CD4-positive, CD25-positive, alpha-beta regulatory T cell (primary cell): ENCODE data around the gene CENPK. TPM values are rescaled to one million over a fixed set of nuclear protein-coding genes. Genes with fewer than 3 reads are reported as not detected.
A peak's percentile ranks its signal among the peaks of the same experiment; 100 is the strongest.
"Not testable (repeated sequence)": the region's sequence is repeated elsewhere in the genome, so short reads cannot be mapped to it uniquely, and the experiment has no call there.

Experiments
- ATAC-seq, 2 donors: fragments of 150-1000 bp; cut with Tn5 transposase; one replicate each; pipeline ENCODE4 v1.10.0; 2021; ENCODE audit warnings: low read depth in 2 of 2, moderate number of reproducible peaks in 2 of 2, moderate library complexity in 1 of 2
- DNase-seq, 3 donors: peaks; one replicate each; pipeline versions ENCODE4 v3.0.0 to v3.0.0-alpha.2; 2012 to 2022; ENCODE audit warnings: mixed read lengths in 1 of 3
- H3K27ac ChIP-seq: one replicate; pipeline ENCODE4 v1.7.0; 2013; ENCODE audit warnings: mild to moderate bottlenecking, low read length; ENCODE audit not compliant: insufficient read depth, poor library complexity, severe bottlenecking
- H3K27me3 ChIP-seq: one replicate; pipeline ENCODE4 v1.7.0; 2013; ENCODE audit warnings: low read length; ENCODE audit not compliant: control insufficient read depth, insufficient read depth
- H3K36me3 ChIP-seq: one replicate; pipeline ENCODE4 v1.7.0; 2013; ENCODE audit warnings: mild to moderate bottlenecking, low read length, moderate library complexity; ENCODE audit not compliant: control insufficient read depth, insufficient read depth
- H3K4me1 ChIP-seq: 2 replicates; pipeline ENCODE4 v1.7.0; 2013; ENCODE audit warnings: mild to moderate bottlenecking, low read length; ENCODE audit not compliant: insufficient read depth, control insufficient read depth, poor library complexity, severe bottlenecking
- H3K4me3 ChIP-seq: one replicate; pipeline ENCODE4 v1.7.0; 2013; ENCODE audit warnings: low read depth, mild to moderate bottlenecking, low read length, moderate library complexity
- H3K9me3 ChIP-seq, 2 experiments: 1 replicate in 1 of 2; 2 replicates in 1 of 2; pipeline ENCODE4 v1.7.0; 2013; ENCODE audit warnings: low read length in 2 of 2, mild to moderate bottlenecking in 1 of 2, moderate library complexity in 1 of 2; ENCODE audit not compliant: control insufficient read depth in 2 of 2
- H3K27ac Mint-ChIP-seq, 3 donors: one replicate each; pipeline ENCODE4 v1.8.0; 2020 to 2022; ENCODE audit warnings: mild to moderate bottlenecking in 3 of 3, mixed read lengths in 3 of 3, moderate library complexity in 2 of 3
- H3K27me3 Mint-ChIP-seq: one replicate; pipeline ENCODE4 v1.8.0; 2022; ENCODE audit warnings: mild to moderate bottlenecking, mixed read lengths
- H3K36me3 Mint-ChIP-seq: one replicate; pipeline ENCODE4 v1.8.0; 2020; ENCODE audit warnings: mixed read lengths
- H3K4me1 Mint-ChIP-seq, 4 donors: one replicate each; pipeline ENCODE4 v1.8.0; 2020 to 2022; ENCODE audit warnings: mixed read lengths in 4 of 4, mild to moderate bottlenecking in 1 of 4
- H3K4me3 Mint-ChIP-seq, 4 donors: one replicate each; pipeline ENCODE4 v1.8.0; 2020 to 2022; ENCODE audit warnings: mild to moderate bottlenecking in 4 of 4, mixed read lengths in 4 of 4, moderate library complexity in 3 of 4
- H3K9me3 Mint-ChIP-seq, 7 donors: one replicate each; pipeline ENCODE4 v1.8.0; 2020 to 2022; ENCODE audit warnings: mixed read lengths in 7 of 7, mild to moderate bottlenecking in 3 of 7, moderate library complexity in 2 of 7
- polyA plus RNA-seq, 4 donors: library from polyadenylated mRNA; unstranded; fragments of 300-500 nt; fragmentation: Illumina TruSeq; gene quantifications; one replicate each; pipeline ENCODE4 v1.2.3, GENCODE V29; 2021
- total RNA-seq: library from RNA; stranded (reverse); gene quantifications from one replicate; pipeline ENCODE4 v1.2.3, GENCODE V29; 2022

CENPK gene, protein sequence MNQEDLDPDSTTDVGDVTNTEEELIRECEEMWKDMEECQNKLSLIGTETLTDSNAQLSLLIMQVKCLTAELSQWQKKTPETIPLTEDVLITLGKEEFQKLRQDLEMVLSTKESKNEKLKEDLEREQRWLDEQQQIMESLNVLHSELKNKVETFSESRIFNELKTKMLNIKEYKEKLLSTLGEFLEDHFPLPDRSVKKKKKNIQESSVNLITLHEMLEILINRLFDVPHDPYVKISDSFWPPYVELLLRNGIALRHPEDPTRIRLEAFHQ
- 47.9 TPM for total RNA-seq
- polyA plus RNA-seq = 10 to 100 TPM; 20.8 to 44.0 (median 39.1) TPM

DNA sequence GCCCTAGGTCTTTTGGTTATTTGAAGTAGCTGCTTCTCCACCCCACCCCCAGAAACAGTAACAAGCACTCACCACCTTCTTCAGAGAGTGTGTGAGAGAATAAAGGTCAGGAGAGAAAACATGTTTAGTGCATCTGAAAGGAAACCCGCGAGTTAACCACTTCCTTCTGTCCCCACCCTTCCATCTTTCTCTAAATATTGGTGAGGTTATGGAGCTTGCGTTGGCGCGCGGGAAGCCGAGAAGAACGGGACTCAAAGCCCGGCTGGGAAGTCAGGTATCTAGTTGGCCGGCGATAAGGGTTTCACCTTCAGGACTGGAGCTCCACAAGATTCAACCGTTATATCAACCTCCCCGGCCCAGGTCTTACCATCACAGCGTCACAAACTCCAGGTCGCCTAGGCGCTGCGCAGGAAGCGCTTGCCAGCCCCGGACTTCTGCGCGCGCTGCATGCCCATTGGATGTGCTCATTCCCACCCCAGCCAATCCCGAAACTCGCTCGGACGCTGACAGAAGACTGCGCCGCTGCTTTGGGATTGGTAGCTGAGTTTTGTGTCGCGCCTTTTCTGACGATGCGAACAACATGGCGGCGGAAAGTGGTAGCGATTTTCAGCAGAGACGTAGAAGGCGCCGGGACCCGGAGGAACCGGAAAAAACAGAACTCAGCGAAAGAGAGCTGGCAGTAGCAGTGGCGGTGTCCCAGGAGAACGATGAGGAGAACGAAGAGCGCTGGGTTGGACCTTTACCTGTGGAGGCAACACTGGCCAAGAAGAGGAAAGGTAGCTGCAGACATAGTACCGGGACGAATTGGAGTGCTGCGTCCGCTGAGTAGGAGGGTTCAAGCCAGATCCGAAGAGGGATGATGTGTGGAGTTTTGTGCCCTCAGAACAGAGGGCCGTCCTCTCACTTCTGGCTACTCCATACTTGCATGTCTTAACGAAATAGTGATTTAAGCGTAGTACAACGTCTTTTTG is at the start of gene CENPK, which contains the start of gene PPWD1:
CENPK (minus strand) TSS at position 438 of the 971 bp plus-strand sequence. CDS start 8,261 bp downstream, outside the sequence.
PPWD1 (plus strand) TSS at position 566 of the 971 bp plus-strand sequence; CDS start at position 581, 15 bp downstream.
- ATAC-seq (peak; percentile 99), DNase-seq (peak; percentile 95 to 99 (median 95))
- H3K9me3 ChIP-seq = no peaks in the 10 kb centered on the region
- no peaks in the 10 kb centered on the region for H3K27me3 ChIP-seq
- peak within 1 kb of the TSS; percentile 99 for H3K4me3 ChIP-seq
- H3K4me1 ChIP-seq = peaks cover 38% of the 10 kb centered on the region
- peak within 1 kb of the TSS; percentile 95 for H3K27ac ChIP-seq
- Mint-ChIP-seq H3K4me1 (peaks cover 25 to 75% (median 56%) of the 10 kb centered on the region in 4 donors), H3K9me3 (no peaks in the 10 kb centered on the region), H3K36me3 (peaks cover 20% of the 10 kb centered on the region), H3K27ac (peak within 1 kb of the TSS; percentile 96 to 100 (median 99)), H3K4me3 (peak within 1 kb of the TSS; percentile 94 to 99 (median 97)), H3K27me3 (no peaks in the 10 kb centered on the region)
- H3K36me3 ChIP-seq = peaks cover 15% of the 10 kb centered on the region

DNA sequence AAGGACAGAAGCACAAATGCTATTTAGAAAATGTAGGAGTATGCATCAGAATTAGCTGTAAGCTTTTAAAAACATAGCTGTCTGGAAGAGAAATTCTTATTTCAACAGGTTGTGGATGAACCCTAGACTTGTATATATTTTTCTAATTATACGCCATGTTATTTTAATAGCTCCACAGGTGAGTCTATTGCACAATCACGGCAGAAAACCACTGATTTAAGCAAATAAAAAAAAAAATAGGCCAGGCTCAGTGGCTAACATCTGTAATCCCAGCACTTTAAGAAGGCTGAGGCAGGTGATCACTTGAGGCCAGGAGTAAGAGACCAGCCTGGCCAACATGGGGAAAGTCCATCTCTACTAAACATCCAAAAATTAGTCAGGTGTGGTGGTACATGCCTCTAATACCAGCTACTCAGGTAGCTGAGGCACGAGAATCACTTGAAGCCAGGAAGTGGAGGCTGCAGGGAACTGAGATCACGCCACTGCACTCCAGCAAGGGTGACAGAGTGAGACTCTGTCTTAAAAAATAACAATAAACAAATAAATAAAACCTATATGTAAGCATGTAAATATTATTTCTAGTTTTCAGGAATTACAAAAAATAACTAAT is 49.4 kb upstream of the CENPK start:
- Mint-ChIP-seq H3K27ac (no peak overlapping the region), H3K9me3 (no peaks in the 10 kb centered on the region), H3K36me3 (peaks cover 56% of the 10 kb centered on the region), H3K27me3 (no peaks in the 10 kb centered on the region), H3K4me1 (peaks cover 13 to 27% (median 19%) of the 10 kb centered on the region in 4 donors), H3K4me3 (no peak overlapping the region)
- Histone ChIP-seq H3K27me3 (no peaks in the 10 kb centered on the region), H3K9me3 (no peaks in the 10 kb centered on the region), H3K27ac (no peak overlapping the region), H3K36me3 (peaks cover 80% of the 10 kb centered on the region), H3K4me1 (no peaks in the 10 kb centered on the region), H3K4me3 (no peak overlapping the region)
- DNase-seq (no peak), ATAC-seq (no peak)

DNA sequence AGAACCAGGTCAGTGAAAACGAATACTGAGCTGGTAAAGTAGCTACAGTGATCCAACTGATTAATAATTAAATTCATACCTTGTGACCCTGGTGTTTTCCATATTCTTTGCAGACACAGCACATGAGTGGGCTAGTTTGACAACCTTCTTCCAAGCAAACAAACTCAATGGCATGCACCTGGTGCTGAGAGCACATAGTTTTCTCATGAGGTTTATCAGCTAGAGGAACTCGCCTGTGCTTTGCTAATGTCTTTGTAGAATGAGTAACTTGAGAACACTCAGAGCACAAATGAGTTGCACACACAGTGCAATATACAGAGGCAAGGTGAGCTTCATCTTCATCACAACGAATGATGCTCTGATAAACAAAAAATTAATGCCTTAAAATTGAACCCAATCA is 48.6 kb upstream of the CENPK start:
- DNase-seq (no peak), ATAC-seq (no peak)
- Histone ChIP-seq H3K27ac (no peak overlapping the region), H3K4me3 (no peak overlapping the region), H3K27me3 (no peaks in the 10 kb centered on the region), H3K9me3 (no peaks in the 10 kb centered on the region), H3K4me1 (no peaks in the 10 kb centered on the region), H3K36me3 (peaks cover 83% of the 10 kb centered on the region)
- H3K36me3 Mint-ChIP-seq = peaks cover 62% of the 10 kb centered on the region
- no peaks in the 10 kb centered on the region for H3K27me3 Mint-ChIP-seq
- no peaks in the 10 kb centered on the region for H3K9me3 Mint-ChIP-seq
- H3K27ac Mint-ChIP-seq = no peak overlapping the region
- H3K4me3 Mint-ChIP-seq = no peak overlapping the region
- peaks cover 13 to 25% (median 20%) of the 10 kb centered on the region in 4 donors for H3K4me1 Mint-ChIP-seq

DNA sequence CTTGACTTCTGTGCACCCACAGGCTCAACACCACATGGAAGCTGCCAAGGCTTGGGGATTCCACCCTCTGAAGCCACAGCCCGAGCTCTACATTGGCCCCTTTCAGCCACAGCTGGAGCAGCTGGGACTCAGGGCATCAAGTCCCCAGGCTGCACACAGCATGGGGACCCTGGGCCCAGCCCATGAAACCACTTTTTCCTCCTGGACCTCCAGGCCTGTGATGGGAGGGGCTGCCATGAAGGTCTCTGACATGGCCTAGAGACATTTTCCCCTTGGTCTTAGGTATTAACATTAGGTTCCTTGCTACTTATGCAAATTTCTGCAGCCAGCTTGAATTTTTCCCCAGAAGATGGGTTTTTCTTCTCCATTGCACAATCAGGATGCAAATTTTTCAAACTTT is 38.8 kb upstream of the CENPK start:
- not testable (repeated sequence) for DNase-seq, H3K27ac Mint-ChIP-seq, H3K4me3 Mint-ChIP-seq, ATAC-seq, H3K4me3 ChIP-seq, H3K9me3 ChIP-seq, H3K4me1 ChIP-seq, H3K27me3 ChIP-seq, H3K27ac ChIP-seq, H3K9me3 Mint-ChIP-seq, H3K27me3 Mint-ChIP-seq
- peaks cover 86% of the 10 kb centered on the region for H3K36me3 ChIP-seq
- peaks cover 9 to 34% (median 28%) of the 10 kb centered on the region in 4 donors for H3K4me1 Mint-ChIP-seq
- peaks cover 66% of the 10 kb centered on the region for H3K36me3 Mint-ChIP-seq

DNA sequence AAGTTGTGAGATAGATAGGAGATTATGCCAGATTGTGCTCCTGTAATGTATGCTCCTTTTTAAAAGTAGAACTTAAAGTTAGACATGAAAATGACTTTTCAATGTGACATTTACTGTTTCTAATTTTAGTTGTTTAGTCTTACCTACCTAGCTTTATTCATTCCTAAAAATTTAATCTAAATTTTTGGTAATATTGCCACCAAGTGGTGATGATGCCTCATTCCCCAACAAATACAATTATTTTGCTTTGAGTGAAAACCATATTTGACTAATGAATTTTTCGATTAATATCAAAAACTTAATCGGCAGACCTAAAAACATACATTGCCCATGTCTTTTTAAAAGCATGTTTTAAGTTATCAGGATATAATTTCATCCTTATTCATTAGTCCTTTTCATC is 25.7 kb upstream of the CENPK start:
- no peaks in the 10 kb centered on the region for H3K27me3 ChIP-seq
- peaks cover 39% of the 10 kb centered on the region for H3K36me3 Mint-ChIP-seq
- no peak for DNase-seq
- peaks cover 88% of the 10 kb centered on the region for H3K36me3 ChIP-seq
- H3K9me3 ChIP-seq = no peaks in the 10 kb centered on the region
- no peaks in the 10 kb centered on the region for H3K9me3 Mint-ChIP-seq
- no peaks in the 10 kb centered on the region for H3K4me1 ChIP-seq
- no peak overlapping the region for H3K27ac ChIP-seq
- H3K4me3 Mint-ChIP-seq = no peak overlapping the region
- ATAC-seq = no peak
- no peaks in the 10 kb centered on the region for H3K27me3 Mint-ChIP-seq
- no peak overlapping the region for H3K4me3 ChIP-seq
- H3K4me1 Mint-ChIP-seq = peaks cover 2 to 14% (median 6%) of the 10 kb centered on the region in 4 donors
- H3K27ac Mint-ChIP-seq = no peak overlapping the region

DNA sequence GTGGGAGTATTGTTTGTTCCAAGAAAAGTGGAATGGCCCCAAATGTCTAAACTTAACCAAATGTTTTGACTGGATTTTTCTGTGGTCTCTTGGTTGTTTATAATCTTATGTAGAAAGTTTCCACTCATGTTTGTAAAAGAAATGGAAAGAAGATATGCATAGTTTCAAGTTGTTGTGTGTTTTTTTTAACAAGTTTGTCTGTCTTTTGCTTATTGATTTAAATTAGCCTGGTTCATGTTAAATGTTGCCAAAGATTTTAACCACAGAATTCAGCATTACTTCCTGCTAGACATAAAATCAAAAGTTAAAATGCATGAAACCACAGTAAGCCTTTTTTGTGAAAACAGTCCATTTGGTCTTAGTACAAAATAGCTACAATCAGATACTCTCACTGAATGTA is 14.2 kb upstream of the CENPK start:
- no peak overlapping the region for H3K4me3 Mint-ChIP-seq
- peak overlapping the region in 2 of 3 donors; percentile 35 to 40 for H3K27ac Mint-ChIP-seq
- Histone ChIP-seq H3K9me3 (no peaks in the 10 kb centered on the region), H3K36me3 (peaks cover 66% of the 10 kb centered on the region), H3K27ac (no peak overlapping the region), H3K4me3 (no peak overlapping the region), H3K27me3 (no peaks in the 10 kb centered on the region), H3K4me1 (no peaks in the 10 kb centered on the region)
- no peaks in the 10 kb centered on the region for H3K27me3 Mint-ChIP-seq
- ATAC-seq = no peak
- no peaks in the 10 kb centered on the region for H3K9me3 Mint-ChIP-seq
- no peak for DNase-seq
- H3K4me1 Mint-ChIP-seq = peaks cover 28 to 39% (median 35%) of the 10 kb centered on the region in 4 donors
- peaks cover 48% of the 10 kb centered on the region for H3K36me3 Mint-ChIP-seq

DNA sequence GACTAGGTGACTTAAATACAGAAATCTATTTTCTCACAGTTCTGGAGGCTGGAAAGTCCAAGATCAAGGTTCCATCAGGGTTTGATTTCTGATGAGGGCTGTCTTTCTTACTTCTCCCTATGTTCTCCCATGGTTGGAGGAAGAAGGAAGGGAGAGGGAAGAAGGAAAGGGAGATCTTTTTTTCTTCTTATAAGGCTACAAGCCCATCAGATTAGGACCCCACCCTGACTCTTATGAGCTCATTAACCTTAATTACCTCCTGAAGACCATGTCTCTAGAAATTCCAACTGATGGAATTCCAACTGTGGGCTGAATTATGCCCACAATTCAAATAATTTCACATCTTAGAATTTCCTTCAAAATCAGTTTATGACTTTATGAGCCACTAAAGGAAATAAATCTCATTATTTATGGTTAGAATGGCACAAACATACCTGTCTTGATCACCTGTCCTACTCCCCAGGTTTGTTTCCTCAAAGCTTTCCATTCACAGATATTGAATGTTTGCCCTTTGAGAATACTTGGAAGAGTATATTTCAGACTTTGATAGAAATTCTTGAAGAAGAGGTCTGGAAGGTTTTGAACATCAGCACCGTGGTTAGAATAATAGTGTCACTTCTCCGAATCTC is 7.7 kb upstream of the CENPK start:
- DNase-seq = no peak
- Mint-ChIP-seq H3K36me3 (peaks cover 45% of the 10 kb centered on the region), H3K4me1 (peaks cover 26 to 71% (median 56%) of the 10 kb centered on the region in 4 donors), H3K4me3 (no peak overlapping the region), H3K27ac (no peak overlapping the region), H3K9me3 (no peaks in the 10 kb centered on the region), H3K27me3 (no peaks in the 10 kb centered on the region)
- ATAC-seq = no peak
- Histone ChIP-seq H3K4me3 (no peak overlapping the region), H3K4me1 (peaks cover under 1% of the 10 kb centered on the region), H3K36me3 (peaks cover 54% of the 10 kb centered on the region), H3K9me3 (no peaks in the 10 kb centered on the region), H3K27ac (no peak overlapping the region), H3K27me3 (no peaks in the 10 kb centered on the region)
